HepG2 (cell line): ENCODE results near the gene TMEM134. TPM values are rescaled to one million over a fixed set of nuclear protein-coding genes. Genes with fewer than 3 reads are reported as not detected.
A peak's percentile ranks its signal among the peaks of the same experiment; 100 is the strongest.

ENCODE experiments used
- DMAP1 ChIP-seq: IDR thresholded peaks from 2 replicates; pipeline ENCODE4 v1.6.1; 2016
- KIAA2018 ChIP-seq: sonication (generic); formaldehyde crosslinking; IDR thresholded peaks from 2 replicates; pipeline ENCODE4 v1.5.0; 2020; ENCODE audit warnings: mild to moderate bottlenecking, missing genetic modification reagents, borderline replicate concordance
- MAF1 ChIP-seq: sonication (generic); formaldehyde crosslinking; IDR thresholded peaks from 2 replicates; pipeline ENCODE4 v1.5.0; 2020; ENCODE audit warnings: missing genetic modification reagents, borderline replicate concordance
- NAIF1 ChIP-seq: sonication (generic); formaldehyde crosslinking; IDR thresholded peaks from 2 replicates; pipeline ENCODE4 v1.5.0; 2020; ENCODE audit warnings: mild to moderate bottlenecking, missing genetic modification reagents, borderline replicate concordance
- NR2C2 ChIP-seq: sonication (generic); formaldehyde crosslinking; IDR thresholded peaks from 2 replicates; pipeline ENCODE4 v1.4.0; 2020; ENCODE audit warnings: missing genetic modification reagents, mild to moderate bottlenecking, moderate library complexity, borderline replicate concordance
- PAF1 ChIP-seq: IDR thresholded peaks from 2 replicates; pipeline ENCODE4 v1.6.1; 2016; ENCODE audit warnings: missing genetic modification reagents, missing compliant biosample characterization
- PITX1 ChIP-seq: sonication (generic); formaldehyde crosslinking; IDR thresholded peaks from 2 replicates; pipeline ENCODE4 v1.5.1; 2020; ENCODE audit warnings: mild to moderate bottlenecking, missing genetic modification reagents
- RFX3 ChIP-seq: IDR thresholded peaks from 2 replicates; pipeline ENCODE4 v1.6.1; 2016; ENCODE audit warnings: missing biosample characterization, missing genetic modification reagents
- RFX5 ChIP-seq: IDR thresholded peaks from 2 replicates; pipeline ENCODE4 v1.6.1; 2011; ENCODE audit warnings: low read depth, low read length, improper control_type of control experiment
- SAFB2 ChIP-seq: sonication (generic); formaldehyde crosslinking; IDR thresholded peaks from 2 replicates; pipeline ENCODE4 v1.5.1; 2020; ENCODE audit warnings: missing genetic modification reagents, low read depth, mild to moderate bottlenecking, borderline replicate concordance
- SP5 ChIP-seq: IDR thresholded peaks from 2 replicates; pipeline ENCODE4 v1.6.1; 2016; ENCODE audit warnings: low read depth, borderline replicate concordance
- TFDP1 ChIP-seq: IDR thresholded peaks from 2 replicates; pipeline ENCODE4 v1.6.1; 2016; ENCODE audit warnings: missing compliant biosample characterization, missing genetic modification reagents, borderline replicate concordance
- ZBTB37 ChIP-seq: sonication (generic); formaldehyde crosslinking; IDR thresholded peaks from 2 replicates; pipeline ENCODE4 v1.4.0; 2020; ENCODE audit warnings: mild to moderate bottlenecking, missing genetic modification reagents
- ZBTB49 ChIP-seq: sonication (generic); formaldehyde crosslinking; IDR thresholded peaks from 2 replicates; pipeline ENCODE4 v1.4.0; 2020; ENCODE audit warnings: missing genetic modification reagents, borderline replicate concordance
- ZC3H4 ChIP-seq: sonication (generic); formaldehyde crosslinking; IDR thresholded peaks from 2 replicates; pipeline ENCODE4 v1.4.0; 2020; ENCODE audit warnings: missing genetic modification reagents, borderline replicate concordance
- ZNF496 ChIP-seq: sonication (generic); formaldehyde crosslinking; IDR thresholded peaks from 2 replicates; pipeline ENCODE4 v1.8.1; 2023; ENCODE audit warnings: mild to moderate bottlenecking, moderate library complexity, missing genetic modification reagents; ENCODE audit not compliant: insufficient replicate concordance
- polyA plus RNA-seq, 8 experiments: library from polyadenylated mRNA; depleted of rRNA in 3 of 8; stranded (reverse) in 7 of 8; unstranded in 1 of 8; fragments of >200 nt; fragmentation: Illumina TruSeq in 4 of 8; extraction: Trizol in 4 of 8; gene quantifications; 2 replicates each; pipeline versions ENCODE4 v1.2.1 to v1.2.3, GENCODE V29; 2011 to 2016; ENCODE audit warnings: low read depth in 4 of 8, missing spikeins in 1 of 8, mixed read lengths in 1 of 8; ENCODE audit not compliant: insufficient read depth in 1 of 8
- total RNA-seq, 5 experiments: library from RNA; depleted of rRNA; stranded (reverse); fragments of >200 nt; fragmentation: Illumina TruSeq; extraction: Trizol; gene quantifications; 2 replicates each; pipeline ENCODE4 v1.2.3, GENCODE V29; 2016; ENCODE audit warnings: low read depth in 1 of 5

TMEM134 gene
- total and polyA plus RNA-seq, 2 of the 13 experiments (the other 11 are each of a cell fraction or from before 2014, with no cell fraction given): 6.9 to 26.9 TPM

- TF ChIP-seq KIAA2018 (CRISPR knock-in tag) (no peak), RFX3 (peak; percentile 100), PAF1 (no peak), MAF1 (CRISPR knock-in tag) (0 out of 2 replicates have a peak, but pooled peaks have one; percentile 54), RFX5 (peak; percentile 82), DMAP1 (CRISPR knock-in tag) (peak; percentile 88), SP5 (CRISPR knock-in tag) (peak; percentile 42; the same call in 1 of the 2 replicates), NR2C2 (CRISPR knock-in tag) (peak; percentile 40; the same call in 1 of the 2 replicates), NAIF1 (CRISPR knock-in tag) (no peak), ZBTB49 (CRISPR knock-in tag) (no peak), ZNF496 (CRISPR knock-in tag) (no peak), ZC3H4 (no peak), ZBTB37 (CRISPR knock-in tag) (no peak), SAFB2 (CRISPR knock-in tag) (peak; percentile 64; the same call in 1 of the 2 replicates), TFDP1 (CRISPR knock-in tag) (0 out of 2 replicates have a peak, but pooled peaks have one; percentile 46), PITX1 (CRISPR knock-in tag) (no peak)
These were observed 39.6 kb upstream of the TMEM134 start (continued) for GRCh38 chr11:67508486-67509121.
